T-helper 2 cell (primary cell): Measurements from ENCODE around the gene MBNL2.
"Not testable (repeated sequence)": the region's sequence is repeated elsewhere in the genome, so short reads cannot be mapped to it uniquely, and the experiment has no call there.

Experiments
- DNase-seq, 5 experiments: peaks; one replicate each; pipeline versions ENCODE4 v3.0.0 to v3.0.0-alpha.2; 2012 to 2022
- total RNA-seq, 2 donors: gene quantifications; one replicate each; lab custom pipeline; 2026; lab: John Stamatoyannopoulos, UW

Gene MBNL2
- total RNA-seq = 60.5 to 87.0 reads per million in 2 donors

- peak; percentile 64 to 95 (median 79) for DNase-seq
These were observed at the start of gene MBNL2 for GRCh38 chr13:97221989-97222700. Gene MBNL2, plus strand, starts transcription at chr13:97222333. Its CDS starts 53,903 bp downstream, at chr13:97276236.

GRCh38 chr13:97174638-97175037 is 47.5 kb upstream of the MBNL2 start:
- no peak for DNase-seq

- no peak for DNase-seq
These were observed 47.1 kb upstream of the MBNL2 start for GRCh38 chr13:97175041-97175440.

GRCh38 chr13:97179501-97179900 is 42.6 kb upstream of the MBNL2 start:
- no peak for DNase-seq

GRCh38 chr13:97182111-97182890 is 39.8 kb upstream of the MBNL2 start:
- DNase-seq = no peak

- DNase-seq = no peak
These were observed 36.8 kb upstream of the MBNL2 start for GRCh38 chr13:97185291-97185690.

- no peak for DNase-seq
These were observed 36.4 kb upstream of the MBNL2 start for GRCh38 chr13:97185751-97186150.

- no peak for DNase-seq
These were observed 33.9 kb upstream of the MBNL2 start for GRCh38 chr13:97188207-97188606.

- DNase-seq = no peak
These were observed 32.2 kb upstream of the MBNL2 start for GRCh38 chr13:97189928-97190327.

GRCh38 chr13:97191142-97191541 is 31.0 kb upstream of the MBNL2 start:
- DNase-seq = no peak

GRCh38 chr13:97191615-97192014 is 30.5 kb upstream of the MBNL2 start:
- DNase-seq = peak in 1 of 5 experiments; percentile 17

- no peak for DNase-seq
These were observed 30.0 kb upstream of the MBNL2 start for GRCh38 chr13:97192166-97192565.

- DNase-seq = peak in 1 of 5 experiments; percentile 15
These were observed 28.6 kb upstream of the MBNL2 start for GRCh38 chr13:97193577-97193976.

- no peak for DNase-seq
These were observed 27.7 kb upstream of the MBNL2 start for GRCh38 chr13:97194479-97194878.

- no peak for DNase-seq
These were observed 25.8 kb upstream of the MBNL2 start for GRCh38 chr13:97196340-97196739.

GRCh38 chr13:97198753-97199152 is 23.4 kb upstream of the MBNL2 start:
- DNase-seq = no peak

- no peak for DNase-seq
These were observed 22.7 kb upstream of the MBNL2 start for GRCh38 chr13:97199451-97199850.

GRCh38 chr13:97200081-97200942 is 21.8 kb upstream of the MBNL2 start:
- no peak for DNase-seq

- DNase-seq = no peak
These were observed 19.4 kb upstream of the MBNL2 start for GRCh38 chr13:97202761-97203160.

- no peak for DNase-seq
These were observed 16.7 kb upstream of the MBNL2 start for GRCh38 chr13:97205465-97205864.

GRCh38 chr13:97205982-97206381 is 16.2 kb upstream of the MBNL2 start:
- peak in 1 of 5 experiments; percentile 74 for DNase-seq

- not testable (repeated sequence) for DNase-seq
These were observed 14.9 kb upstream of the MBNL2 start for GRCh38 chr13:97207252-97207651.

- DNase-seq = peak in 1 of 5 experiments; percentile 42
These were observed 10.8 kb upstream of the MBNL2 start for GRCh38 chr13:97211300-97211699.
